Frontal cortex (tissue), 4 donors: ENCODE results near the gene C15orf40. TPM values are rescaled to one million over a fixed set of nuclear protein-coding genes. Genes with fewer than 3 reads are reported as not detected.
"Not testable (repeated sequence)": the region's sequence is repeated elsewhere in the genome, so short reads cannot be mapped to it uniquely, and the experiment has no call there.

ENCODE experiments used
- DNase-seq, 2 donors: peaks; one replicate each; pipeline ENCODE4 v3.0.0; 2012; ENCODE audit warnings: low spot score in 2 of 2
- FAIRE-seq: peaks from 2 replicates; lab custom pipeline; 2012; peaks lifted over from hg19 to GRCh38; lab: Jason Lieb, UNC
- total RNA-seq: library from RNA; depleted of rRNA; stranded (reverse); fragments of >200 nt; gene quantifications from one replicate; pipeline ENCODE4 v1.2.3, GENCODE V29; 2014
- donor health status: control.
- donor health status: control.
- donor health status: control.

C15orf40 gene
- total RNA-seq: 10.2 TPM

- no peak for FAIRE-seq
- peak; percentile 89 to 90 for DNase-seq
Measured at GRCh38 chr15:83011271-83012075, at the start of gene C15orf40. C15orf40 (minus strand) TSS chr15:83011639; CDS start chr15:83011607, 32 bp downstream.

- no peak for FAIRE-seq
- DNase-seq: no peak
Measured at GRCh38 chr15:83057696-83058376, 46.4 kb upstream of the C15orf40 start.

GRCh38 chr15:83057002-83057401, 45.6 kb upstream of the C15orf40 start:
- DNase-seq (no peak), FAIRE-seq (no peak)

GRCh38 chr15:83053151-83053550, 41.7 kb upstream of the C15orf40 start:
- FAIRE-seq: no peak
- DNase-seq: no peak

GRCh38 chr15:83046558-83047127, 35.2 kb upstream of the C15orf40 start:
- FAIRE-seq (no peak), DNase-seq (no peak)

- no peak for FAIRE-seq
Measured at GRCh38 chr15:83044156-83044555, 32.7 kb upstream of the C15orf40 start.

GRCh38 chr15:83039206-83039605, 27.8 kb upstream of the C15orf40 start:
- DNase-seq (no peak), FAIRE-seq (peak; percentile 24)

More at GRCh38 chr15:83044156-83044555, 32.7 kb upstream of the C15orf40 start:
- DNase-seq: no peak

- DNase-seq: no peak
- FAIRE-seq: no peak
Measured at GRCh38 chr15:83036253-83036652, 24.8 kb upstream of the C15orf40 start.

GRCh38 chr15:83031234-83031633, 19.8 kb upstream of the C15orf40 start:
- not testable (repeated sequence) for DNase-seq, FAIRE-seq

GRCh38 chr15:83030021-83030420, 18.6 kb upstream of the C15orf40 start:
- FAIRE-seq (no peak), DNase-seq (no peak)

- FAIRE-seq: no peak
Measured at GRCh38 chr15:83018436-83018835, 7.0 kb upstream of the C15orf40 start.

GRCh38 chr15:83016906-83017305, 5.5 kb upstream of the C15orf40 start:
- FAIRE-seq: no peak
- DNase-seq: no peak

More at GRCh38 chr15:83018436-83018835, 7.0 kb upstream of the C15orf40 start:
- DNase-seq: no peak

- no peak for FAIRE-seq
- DNase-seq: no peak
Measured at GRCh38 chr15:83015361-83015760, 3.9 kb upstream of the C15orf40 start.

- DNase-seq: no peak
- no peak for FAIRE-seq
Measured at GRCh38 chr15:83014205-83014653, 2.8 kb upstream of the C15orf40 start.

GRCh38 chr15:83012636-83013035, 1.2 kb upstream of the C15orf40 start:
- no peak for FAIRE-seq
- DNase-seq: no peak

- no peak for DNase-seq
- FAIRE-seq: no peak
Measured at GRCh38 chr15:83012076-83012426, 612 bp upstream of the C15orf40 start.

GRCh38 chr15:83010709-83011270, 649 bp downstream of the C15orf40 start:
- FAIRE-seq (no peak), DNase-seq (peak; percentile 64 to 67)

- not testable (repeated sequence) for FAIRE-seq, DNase-seq
Measured at GRCh38 chr15:83000672-83001031, 10.8 kb downstream of the C15orf40 start.

- peak; percentile 55 to 57 for DNase-seq
- no peak for FAIRE-seq
Measured at GRCh38 chr15:82999905-83000671, 11.4 kb downstream of the C15orf40 start.

GRCh38 chr15:82999426-82999825, 12.0 kb downstream of the C15orf40 start:
- no peak for DNase-seq
- FAIRE-seq: no peak
